ENCODE measurements around the gene RPL39. TPM values are rescaled to one million over a fixed set of nuclear protein-coding genes. Genes with fewer than 3 reads are reported as not detected.
"Not testable (repeated sequence)": the region's sequence is repeated elsewhere in the genome, so short reads cannot be mapped to it uniquely, and the experiment has no call there.

The RPL39 gene
- 1,336 TPM for polyA plus RNA-seq (2012; ENCODE audit: insufficient read depth, insufficient read length, low read depth)

- no peaks in the 10 kb centered on the region for H3K9me3 ChIP-seq
- TF ChIP-seq CTCF (IDR thresholded peaks at IDR 0.05; ENCODE audit: low read depth, low read length), result no peak
- no peaks in the 10 kb centered on the region for H3K27me3 ChIP-seq
- peaks cover 38% of the 10 kb centered on the region for H3K36me3 ChIP-seq
- peak within 1 kb of the TSS; percentile 92 for H3K4me3 ChIP-seq (ENCODE audit: low read depth, low read length)
- DNase-seq, result peak; percentile 87
- H3K4me1 ChIP-seq, result no peaks in the 10 kb centered on the region
Measured at GRCh38 chrX:119791437-119792231, at the start of gene RPL39. Gene RPL39 (minus strand): TSS chrX:119791630. CDS start chrX:119791576, 54 bp downstream.

- H3K9me3 ChIP-seq, result no peaks in the 10 kb centered on the region
- no peak for DNase-seq
- H3K4me1 ChIP-seq, result no peaks in the 10 kb centered on the region
- peaks cover 5% of the 10 kb centered on the region for H3K36me3 ChIP-seq
- TF ChIP-seq CTCF (IDR thresholded peaks at IDR 0.05; ENCODE audit: low read depth, low read length), result no peak
- no peaks in the 10 kb centered on the region for H3K27me3 ChIP-seq
- H3K4me3 ChIP-seq (ENCODE audit: low read depth, low read length), result no peak overlapping the region
Measured at GRCh38 chrX:119833905-119834304, 42.5 kb upstream of the RPL39 start.

- H3K27me3 ChIP-seq, result no peaks in the 10 kb centered on the region
- H3K4me1 ChIP-seq, result no peaks in the 10 kb centered on the region
- no peak for DNase-seq
- no peak for TF ChIP-seq CTCF (IDR thresholded peaks at IDR 0.05; ENCODE audit: low read depth, low read length)
- H3K4me3 ChIP-seq (ENCODE audit: low read depth, low read length), result no peak overlapping the region
- H3K9me3 ChIP-seq, result no peaks in the 10 kb centered on the region
- H3K36me3 ChIP-seq, result no peaks in the 10 kb centered on the region
Measured at GRCh38 chrX:119828446-119828845, 37.0 kb upstream of the RPL39 start.

- no peak for TF ChIP-seq CTCF (IDR thresholded peaks at IDR 0.05; ENCODE audit: low read depth, low read length)
- DNase-seq, result no peak
Measured at GRCh38 chrX:119826399-119826959, 35.0 kb upstream of the RPL39 start.

GRCh38 chrX:119824221-119824620 is 32.8 kb upstream of the RPL39 start:
- H3K9me3 ChIP-seq; H3K36me3 ChIP-seq; H3K27me3 ChIP-seq; DNase-seq; H3K4me1 ChIP-seq; H3K4me3 ChIP-seq (ENCODE audit: low read depth, low read length): not testable (repeated sequence)

More at GRCh38 chrX:119826399-119826959, 35.0 kb upstream of the RPL39 start:
- H3K36me3 ChIP-seq, result no peaks in the 10 kb centered on the region
- H3K4me3 ChIP-seq (ENCODE audit: low read depth, low read length), result no peak overlapping the region
- no peaks in the 10 kb centered on the region for H3K9me3 ChIP-seq
- no peaks in the 10 kb centered on the region for H3K4me1 ChIP-seq
- no peaks in the 10 kb centered on the region for H3K27me3 ChIP-seq

GRCh38 chrX:119821703-119822102 is 30.3 kb upstream of the RPL39 start:
- H3K4me3 ChIP-seq (ENCODE audit: low read depth, low read length); DNase-seq; H3K27me3 ChIP-seq; H3K36me3 ChIP-seq; H3K9me3 ChIP-seq; H3K4me1 ChIP-seq: not testable (repeated sequence)

- DNase-seq, result no peak
- H3K27me3 ChIP-seq, result no peaks in the 10 kb centered on the region
- H3K9me3 ChIP-seq, result no peaks in the 10 kb centered on the region
- no peaks in the 10 kb centered on the region for H3K36me3 ChIP-seq
- no peak for TF ChIP-seq CTCF (IDR thresholded peaks at IDR 0.05; ENCODE audit: low read depth, low read length)
- H3K4me3 ChIP-seq (ENCODE audit: low read depth, low read length), result no peak overlapping the region
- H3K4me1 ChIP-seq, result no peaks in the 10 kb centered on the region
Measured at GRCh38 chrX:119817130-119817690, 25.8 kb upstream of the RPL39 start.

All from BE2C (cell line).